HEK293T (cell line): ENCODE measurements around the gene SNRPA.

Experiments
- ARNT ChIP-seq: fragments of 450-650 bp; IDR thresholded peaks from 2 replicates; pipeline ENCODE4 v1.6.1; 2017; ENCODE audit warnings: mild to moderate bottlenecking
- ELF4 ChIP-seq: fragments of 450-650 bp; IDR thresholded peaks from 2 replicates; pipeline ENCODE4 v1.6.1; 2017; ENCODE audit warnings: antibody characterized with exemption
- FOXA1 ChIP-seq: fragments of 450-650 bp; IDR thresholded peaks from 2 replicates; pipeline ENCODE4 v1.6.1; 2016; ENCODE audit warnings: mild to moderate bottlenecking
- FOXK2 ChIP-seq: fragments of 450-650 bp; IDR thresholded peaks from 2 replicates; pipeline ENCODE4 v1.6.1; 2016; ENCODE audit warnings: mild to moderate bottlenecking
- FOXM1 ChIP-seq: fragments of 450-650 bp; IDR thresholded peaks from 2 replicates; pipeline ENCODE4 v1.6.1; 2017; ENCODE audit warnings: mild to moderate bottlenecking, borderline replicate concordance
- HDGF ChIP-seq: fragments of 450-650 bp; IDR thresholded peaks from 2 replicates; pipeline ENCODE4 v1.6.1; 2017; ENCODE audit warnings: antibody characterized with exemption, borderline replicate concordance
- L3MBTL2 ChIP-seq: fragments of 450-650 bp; conservative IDR thresholded peaks from 2 replicates; pipeline ENCODE4 v1.6.1; 2016; ENCODE audit warnings: mild to moderate bottlenecking
- NFRKB ChIP-seq: fragments of 450-650 bp; IDR thresholded peaks from 2 replicates; pipeline ENCODE4 v1.6.1; 2016; ENCODE audit warnings: mild to moderate bottlenecking, moderate library complexity
- SP1 ChIP-seq: fragments of 450-650 bp; IDR thresholded peaks from 2 replicates; pipeline ENCODE4 v1.6.1; 2017
- SUZ12 ChIP-seq: fragments of 450-650 bp; IDR thresholded peaks from 2 replicates; pipeline ENCODE4 v1.6.1; 2016; ENCODE audit warnings: mild to moderate bottlenecking
- ZNF384 ChIP-seq: fragments of 450-650 bp; IDR thresholded peaks from 2 replicates; pipeline ENCODE4 v1.6.1; 2016

GRCh38 chr19:40713939-40714338 lies 37.1 kb upstream of the SNRPA start:
- TF ChIP-seq L3MBTL2 (no peak), ARNT (no peak), FOXA1 (no peak), SP1 (no peak), ZNF384 (no peak), FOXK2 (no peak), FOXM1 (no peak), SUZ12 (no peak), HDGF (no peak), NFRKB (no peak), ELF4 (no peak)
